Muscle layer of colon (tissue), 2 donors: ENCODE data around the gene ERGIC1.

Source experiments
- H3K27ac ChIP-seq: one replicate; pipeline ENCODE4 v1.7.0; 2013; ENCODE audit warnings: low read depth, mild to moderate bottlenecking, low read length, moderate library complexity
- H3K27me3 ChIP-seq, 2 donors: one replicate each; pipeline ENCODE4 v1.7.0; 2013; ENCODE audit warnings: low read length in 2 of 2, mild to moderate bottlenecking in 2 of 2; ENCODE audit not compliant: insufficient read depth in 2 of 2, control insufficient read depth in 1 of 2
- H3K36me3 ChIP-seq: one replicate; pipeline ENCODE4 v1.7.0; 2013; ENCODE audit warnings: mild to moderate bottlenecking, low read length; ENCODE audit not compliant: insufficient read depth
- H3K4me1 ChIP-seq: one replicate; pipeline ENCODE4 v1.7.0; 2013; ENCODE audit warnings: mild to moderate bottlenecking, low read length; ENCODE audit not compliant: insufficient read depth
- H3K4me3 ChIP-seq, 2 donors: one replicate each; pipeline ENCODE4 v1.7.0; 2013; ENCODE audit warnings: low read length in 2 of 2, low read depth in 1 of 2, mild to moderate bottlenecking in 1 of 2, moderate library complexity in 1 of 2
- H3K9ac ChIP-seq: one replicate; pipeline ENCODE4 v1.7.0; 2013; ENCODE audit warnings: low read length
- H3K9me3 ChIP-seq: one replicate; pipeline ENCODE4 v1.7.0; 2013; ENCODE audit warnings: mild to moderate bottlenecking, low read length
- donor health status: abdominal sarcoma.
- donor health status: Adenocarcinoma of cecum.

The ERGIC1 gene

DNA sequence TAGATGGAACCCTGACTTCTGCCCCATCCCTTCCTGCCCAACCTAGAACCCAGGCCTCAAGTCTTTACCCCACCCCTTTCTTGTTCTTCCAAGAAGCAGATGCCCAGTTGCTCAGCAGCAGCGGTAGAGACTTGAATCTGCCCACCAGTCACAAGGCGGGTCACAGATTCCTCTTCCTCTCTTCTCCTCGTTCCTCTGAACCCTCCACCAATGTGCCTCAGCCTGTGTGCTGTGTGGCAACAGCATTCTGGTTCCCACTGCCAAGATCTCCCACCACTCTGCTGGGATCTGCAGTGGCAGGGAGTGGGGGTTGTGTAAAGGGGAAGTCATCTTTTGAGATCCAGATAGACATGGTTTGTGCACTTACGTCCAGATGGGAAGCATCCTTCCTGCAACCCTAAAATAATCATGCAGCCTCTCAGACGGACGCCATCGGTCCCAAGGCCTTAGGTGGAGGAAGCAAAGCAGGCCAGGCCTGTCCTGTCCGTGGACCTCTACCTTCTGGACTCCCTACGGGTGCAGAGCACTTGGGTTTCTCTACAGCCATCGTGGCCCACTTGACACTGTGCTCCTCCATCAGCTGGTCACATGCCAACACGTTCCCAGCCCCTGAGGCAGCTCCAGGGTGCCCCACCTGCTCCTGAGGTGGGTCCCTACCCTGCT lies 117.5 kb downstream of the ERGIC1 start:
- Histone ChIP-seq H3K27me3 (no peaks in the 10 kb centered on the region), H3K4me3 (no peak overlapping the region), H3K36me3 (peaks cover 23% of the 10 kb centered on the region), H3K9me3 (no peaks in the 10 kb centered on the region), H3K4me1 (no peaks in the 10 kb centered on the region), H3K9ac (no peak overlapping the region), H3K27ac (no peak overlapping the region)

DNA sequence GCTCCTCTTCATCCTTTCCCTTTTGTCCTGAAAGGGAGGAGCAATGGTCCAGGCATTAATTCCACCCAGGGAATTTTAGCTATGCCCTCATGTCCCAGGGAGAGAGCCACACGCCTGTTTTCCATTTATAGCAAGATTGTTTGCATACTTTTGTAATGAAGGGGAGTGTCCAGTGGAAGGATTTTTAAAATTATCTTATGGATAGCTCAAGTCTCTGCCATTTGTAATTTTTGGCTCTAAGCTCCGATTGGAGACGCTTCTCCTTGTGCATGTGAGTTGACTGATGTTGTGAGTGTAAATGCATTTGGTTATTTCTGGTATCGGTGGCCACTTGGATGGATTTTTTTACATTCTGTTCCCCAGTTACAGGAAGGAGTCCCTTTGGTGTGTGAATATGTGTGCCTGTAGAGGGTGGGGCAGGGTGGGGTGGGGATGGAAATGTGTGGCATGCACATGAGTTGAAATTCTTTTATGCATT lies 118.0 kb downstream of the ERGIC1 start:
- Histone ChIP-seq H3K4me3 (no peak overlapping the region), H3K27me3 (no peaks in the 10 kb centered on the region), H3K9me3 (no peaks in the 10 kb centered on the region), H3K9ac (no peak overlapping the region), H3K4me1 (no peaks in the 10 kb centered on the region), H3K27ac (no peak overlapping the region), H3K36me3 (peaks cover 21% of the 10 kb centered on the region)

DNA sequence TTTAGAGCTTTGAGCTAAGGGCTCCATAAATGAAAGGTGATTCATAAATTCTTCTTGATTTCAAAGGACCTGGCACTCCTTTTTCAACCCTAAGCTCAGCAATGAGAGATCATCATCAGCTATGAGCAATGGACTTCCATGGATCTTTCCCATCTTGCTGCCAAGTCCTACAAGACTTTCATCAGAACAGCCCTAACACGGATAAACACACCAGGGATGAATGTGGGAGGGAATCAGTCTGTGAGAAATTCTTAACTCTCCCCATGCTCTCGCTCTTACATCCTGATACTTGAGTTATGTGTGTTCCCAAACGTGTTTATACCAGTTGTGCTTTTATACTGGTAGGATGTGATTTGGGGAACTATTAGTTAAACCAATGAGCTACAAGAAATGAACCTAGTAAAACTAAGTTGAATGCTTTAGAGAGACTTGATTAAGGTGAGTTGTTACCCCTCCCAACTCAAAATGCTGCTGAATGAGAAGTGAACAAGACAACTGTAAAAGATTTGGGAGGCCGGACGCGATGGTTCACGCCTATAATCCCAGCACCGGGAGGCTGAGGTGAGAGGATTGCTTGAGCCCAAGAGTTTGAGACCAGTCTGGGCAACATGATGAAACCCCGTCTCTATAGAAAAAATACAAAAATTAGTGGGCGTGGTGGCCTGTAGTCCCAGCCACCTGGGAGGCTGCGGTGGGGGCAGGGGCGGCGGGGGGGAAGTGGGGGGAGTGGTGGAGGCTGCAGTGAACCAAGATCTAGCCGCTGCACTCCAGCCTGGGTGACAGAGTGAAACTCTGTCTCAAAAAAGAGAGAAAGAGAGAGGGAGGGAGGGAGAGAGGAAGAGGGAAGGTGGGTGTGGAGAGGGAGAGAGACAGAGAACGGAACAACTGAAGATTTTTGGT lies 120.0 kb downstream of the ERGIC1 start:
- no peaks in the 10 kb centered on the region for H3K9me3 ChIP-seq
- peaks cover 20% of the 10 kb centered on the region for H3K36me3 ChIP-seq
- no peak overlapping the region for H3K9ac ChIP-seq
- H3K27me3 ChIP-seq = no peaks in the 10 kb centered on the region
- H3K4me1 ChIP-seq = no peaks in the 10 kb centered on the region
- H3K27ac ChIP-seq = no peak overlapping the region
- no peak overlapping the region for H3K4me3 ChIP-seq

- no peaks in the 10 kb centered on the region for H3K27me3 ChIP-seq
- H3K27ac ChIP-seq = no peak overlapping the region
- no peak overlapping the region for H3K9ac ChIP-seq
- H3K9me3 ChIP-seq = no peaks in the 10 kb centered on the region
- H3K36me3 ChIP-seq = peaks cover 17% of the 10 kb centered on the region
- H3K4me3 ChIP-seq = no peak overlapping the region
- peaks cover 1% of the 10 kb centered on the region for H3K4me1 ChIP-seq
Measured at GRCh38 chr5:172954751-172955159, 120.7 kb downstream of the ERGIC1 start.

- Histone ChIP-seq H3K27me3 (no peaks in the 10 kb centered on the region), H3K9ac (no peak overlapping the region), H3K4me1 (peaks cover 15% of the 10 kb centered on the region), H3K36me3 (peaks cover 9% of the 10 kb centered on the region), H3K27ac (no peak overlapping the region), H3K4me3 (no peak overlapping the region), H3K9me3 (no peaks in the 10 kb centered on the region)
Measured at GRCh38 chr5:172956228-172956627, 122.2 kb downstream of the ERGIC1 start.

GRCh38 chr5:172956936-172957335 lies 122.9 kb downstream of the ERGIC1 start:
- Histone ChIP-seq H3K4me1 (peaks cover 15% of the 10 kb centered on the region), H3K9me3 (no peaks in the 10 kb centered on the region), H3K36me3 (peaks cover 7% of the 10 kb centered on the region), H3K4me3 (no peak overlapping the region), H3K27me3 (no peaks in the 10 kb centered on the region), H3K27ac (no peak overlapping the region), H3K9ac (no peak overlapping the region)

DNA sequence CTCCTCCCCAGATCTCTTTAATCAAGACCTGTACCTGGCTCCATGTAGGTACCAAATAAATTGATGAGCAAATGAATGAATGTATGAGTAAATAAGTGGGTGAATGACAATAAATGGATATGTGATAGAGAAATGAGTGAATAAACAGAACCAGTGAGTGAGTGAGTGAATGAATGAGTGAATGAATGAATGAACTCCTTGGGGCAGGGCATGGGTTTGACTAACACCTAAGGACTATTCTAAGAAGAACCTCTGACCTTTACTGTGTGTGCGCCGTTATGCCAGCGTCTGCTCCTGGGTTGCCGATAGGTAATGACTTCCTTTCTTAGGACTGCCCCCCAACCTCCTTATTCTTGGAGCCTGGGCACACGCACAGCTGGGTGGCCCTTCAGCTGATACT lies 123.4 kb downstream of the ERGIC1 start:
- Histone ChIP-seq H3K9me3 (no peaks in the 10 kb centered on the region), H3K36me3 (peaks cover 6% of the 10 kb centered on the region), H3K9ac (no peak overlapping the region), H3K27ac (no peak overlapping the region), H3K27me3 (no peaks in the 10 kb centered on the region), H3K4me3 (no peak overlapping the region), H3K4me1 (peaks cover 15% of the 10 kb centered on the region)

DNA sequence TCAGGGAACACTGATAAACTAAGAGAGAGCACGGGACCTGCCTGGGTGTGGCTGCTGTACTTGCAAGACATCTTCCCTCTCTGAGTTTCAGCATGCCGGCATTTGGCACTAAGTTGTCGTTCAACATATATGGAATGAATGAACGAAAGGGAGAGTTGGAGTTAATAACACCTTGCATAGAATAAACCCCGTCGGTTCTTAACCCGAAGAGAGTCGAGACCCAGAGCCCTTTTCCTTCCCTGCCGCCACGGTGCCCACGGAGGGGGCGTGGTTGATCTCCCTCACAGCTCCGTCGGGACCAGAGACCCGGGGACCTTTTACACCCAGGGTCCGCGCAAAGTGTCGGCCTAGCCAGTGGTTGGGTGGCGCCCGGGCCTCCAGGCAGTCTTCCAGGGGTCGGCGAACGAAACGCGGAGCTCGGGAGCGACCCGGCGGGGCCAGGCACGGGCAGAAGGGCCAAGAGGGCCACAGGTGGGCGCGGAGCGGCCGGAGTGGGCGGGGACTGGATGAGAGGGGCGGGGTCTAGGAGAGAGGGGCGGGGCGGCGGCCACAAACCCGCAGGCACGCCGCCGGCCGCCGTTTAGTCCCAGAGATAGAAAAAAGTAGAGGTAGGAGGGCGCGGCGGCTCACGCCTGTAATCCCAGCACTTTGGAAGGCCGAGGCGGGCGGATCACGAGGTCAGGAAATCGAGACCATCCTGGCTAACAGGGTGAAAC lies 124.4 kb downstream of the ERGIC1 start:
- peak overlapping the region; percentile 56 to 96 for H3K4me3 ChIP-seq
- H3K27ac ChIP-seq = peak overlapping the region; percentile 70
- H3K27me3 ChIP-seq = no peaks in the 10 kb centered on the region
- peaks cover 6% of the 10 kb centered on the region for H3K36me3 ChIP-seq
- no peaks in the 10 kb centered on the region for H3K9me3 ChIP-seq
- peaks cover 15% of the 10 kb centered on the region for H3K4me1 ChIP-seq
- H3K9ac ChIP-seq = no peak overlapping the region

- H3K9ac ChIP-seq = peak overlapping the region; percentile 86
- H3K9me3 ChIP-seq = no peaks in the 10 kb centered on the region
- peak overlapping the region; percentile 87 for H3K27ac ChIP-seq
- peak overlapping the region; percentile 96 to 99 for H3K4me3 ChIP-seq
- H3K36me3 ChIP-seq = peaks cover 6% of the 10 kb centered on the region
- H3K27me3 ChIP-seq = no peaks in the 10 kb centered on the region
- H3K4me1 ChIP-seq = peaks cover 15% of the 10 kb centered on the region
Measured at GRCh38 chr5:172959824-172960799, 126.1 kb downstream of the ERGIC1 start.

- no peaks in the 10 kb centered on the region for H3K4me1 ChIP-seq
- no peak overlapping the region for H3K27ac ChIP-seq
- no peak overlapping the region for H3K9ac ChIP-seq
- no peaks in the 10 kb centered on the region for H3K27me3 ChIP-seq
- H3K36me3 ChIP-seq = peaks cover 15% of the 10 kb centered on the region
- no peaks in the 10 kb centered on the region for H3K9me3 ChIP-seq
- no peak overlapping the region for H3K4me3 ChIP-seq
Measured at GRCh38 chr5:172969921-172970320, 135.9 kb downstream of the ERGIC1 start.
